Colon (tissue), 2 donors: ENCODE results near the gene BACE2.

ENCODE experiments used
- FAIRE-seq: peaks from 2 replicates; lab custom pipeline; 2012; peaks lifted over from hg19 to GRCh38; lab: Jason Lieb, UNC
- donor health status: control.
- donor health status: control.

BACE2 gene

GRCh38 chr21:41148798-41149197, 19.2 kb upstream of the BACE2 start:
- no peak for FAIRE-seq

- FAIRE-seq, result no peak
These were observed 18.8 kb upstream of the BACE2 start for GRCh38 chr21:41149199-41149598.

- FAIRE-seq, result no peak
These were observed 15.8 kb upstream of the BACE2 start for GRCh38 chr21:41152147-41152546.

- no peak for FAIRE-seq
These were observed 14.5 kb upstream of the BACE2 start for GRCh38 chr21:41153443-41153842.

GRCh38 chr21:41156142-41156541, 11.8 kb upstream of the BACE2 start:
- FAIRE-seq, result no peak

- no peak for FAIRE-seq
These were observed 9.9 kb upstream of the BACE2 start for GRCh38 chr21:41158026-41158425.

GRCh38 chr21:41160036-41160435, 7.9 kb upstream of the BACE2 start:
- no peak for FAIRE-seq

- no peak for FAIRE-seq
These were observed 6.5 kb upstream of the BACE2 start for GRCh38 chr21:41161428-41161827.

GRCh38 chr21:41162096-41162495, 5.9 kb upstream of the BACE2 start:
- no peak for FAIRE-seq

- FAIRE-seq, result no peak
These were observed 4.9 kb upstream of the BACE2 start for GRCh38 chr21:41163091-41163490.

- FAIRE-seq, result no peak
These were observed 3.9 kb upstream of the BACE2 start for GRCh38 chr21:41164052-41164451.

GRCh38 chr21:41164981-41165655, 2.8 kb upstream of the BACE2 start:
- no peak for FAIRE-seq

GRCh38 chr21:41166884-41167283, 1.1 kb upstream of the BACE2 start:
- no peak for FAIRE-seq

GRCh38 chr21:41168391-41169257, 664 bp downstream of the BACE2 start:
- no peak for FAIRE-seq

- no peak for FAIRE-seq
These were observed 1.3 kb downstream of the BACE2 start for GRCh38 chr21:41169258-41169576.

GRCh38 chr21:41169701-41170100, 1.7 kb downstream of the BACE2 start:
- no peak for FAIRE-seq

GRCh38 chr21:41170442-41170841, 2.5 kb downstream of the BACE2 start:
- no peak for FAIRE-seq

GRCh38 chr21:41170859-41171609, 3.1 kb downstream of the BACE2 start:
- no peak for FAIRE-seq

- FAIRE-seq, result no peak
These were observed 7.1 kb downstream of the BACE2 start for GRCh38 chr21:41175080-41175479.

- no peak for FAIRE-seq
These were observed 8.9 kb downstream of the BACE2 start for GRCh38 chr21:41176846-41177245.

GRCh38 chr21:41180752-41181151, 12.8 kb downstream of the BACE2 start:
- FAIRE-seq, result no peak

GRCh38 chr21:41182547-41182946, 14.6 kb downstream of the BACE2 start:
- no peak for FAIRE-seq

GRCh38 chr21:41183575-41183974, 15.6 kb downstream of the BACE2 start:
- no peak for FAIRE-seq
